ENCODE results near the gene SLC27A4. TPM values are rescaled to one million over a fixed set of nuclear protein-coding genes. Genes with fewer than 3 reads are reported as not detected.
A peak's percentile ranks its signal among the peaks of the same experiment; 100 is the strongest.

The SLC27A4 gene
- total and polyA plus RNA-seq, 2 of the 13 experiments (the other 11 are each of a cell fraction or from before 2014, with no cell fraction given), result 10.6 to 18.8 TPM

- TF ChIP-seq PCBP1 (IDR thresholded peaks at IDR 0.05; ENCODE audit: borderline replicate concordance, low read depth, low read length) (0 out of 2 replicates have a peak, but pooled peaks have one; percentile 68), CEBPG (CRISPR knock-in tag; IDR thresholded peaks at IDR 0.05) (peak; percentile 40), ARNTL (CRISPR knock-in tag; IDR thresholded peaks at IDR 0.05) (0 out of 2 replicates have a peak, but pooled peaks have one; percentile 49), ZMAT3 (CRISPR knock-in tag; conservative IDR thresholded peaks at IDR 0.05) (peak; percentile 60; the same call in 1 of the 2 replicates), SPEN (CRISPR knock-in tag; IDR thresholded peaks at IDR 0.05; ENCODE audit: low read depth) (peak; percentile 94), SMAD1 (CRISPR knock-in tag; IDR thresholded peaks at IDR 0.05; ENCODE audit: borderline replicate concordance, low read depth) (0 out of 2 replicates have a peak, but pooled peaks have one; percentile 10), ZNF563 (CRISPR knock-in tag; IDR thresholded peaks at IDR 0.05) (0 out of 2 replicates have a peak, but pooled peaks have one; percentile 28), ZNF646 (CRISPR knock-in tag; IDR thresholded peaks at IDR 0.05) (peak; percentile 33; the same call in 1 of the 2 replicates), RFXANK (CRISPR knock-in tag; IDR thresholded peaks at IDR 0.05) (no peak), ZNF460 (CRISPR knock-in tag; IDR thresholded peaks at IDR 0.05; ENCODE audit: borderline replicate concordance) (no peak; the same call in 1 of the 2 replicates), NR0B2 (CRISPR knock-in tag; IDR thresholded peaks at IDR 0.05) (peak; percentile 75), ZNF382 (CRISPR knock-in tag; IDR thresholded peaks at IDR 0.05; ENCODE audit: borderline replicate concordance) (no peak), BCLAF1 (IDR thresholded peaks at IDR 0.05) (no peak), THAP9 (CRISPR knock-in tag; IDR thresholded peaks at IDR 0.05; ENCODE audit: borderline replicate concordance) (peak; percentile 99), ZNF441 (CRISPR knock-in tag; IDR thresholded peaks at IDR 0.05; ENCODE audit: borderline replicate concordance) (peak; percentile 76)
These were observed 17.7 kb upstream of the SLC27A4 start, which contains the start of the genes COQ4 and TRUB2 (continued) for GRCh38 chr9:128322404-128323211.
